Measurements from ENCODE around the gene OTC. TPM values are rescaled to one million over a fixed set of nuclear protein-coding genes. Genes with fewer than 3 reads are reported as not detected.

The OTC gene
- total RNA-seq, 2 donors from 2014 or later = 1.8 to 3.6 TPM

GRCh38 chrX:38335382-38335781, 17.0 kb upstream of the OTC start:
- H3K4me3 ChIP-seq = no peak overlapping the region
- ATAC-seq (no peak), DNase-seq (no peak)
- H3K9me3 ChIP-seq = no peaks in the 10 kb centered on the region
- TF ChIP-seq, protein P1, sequence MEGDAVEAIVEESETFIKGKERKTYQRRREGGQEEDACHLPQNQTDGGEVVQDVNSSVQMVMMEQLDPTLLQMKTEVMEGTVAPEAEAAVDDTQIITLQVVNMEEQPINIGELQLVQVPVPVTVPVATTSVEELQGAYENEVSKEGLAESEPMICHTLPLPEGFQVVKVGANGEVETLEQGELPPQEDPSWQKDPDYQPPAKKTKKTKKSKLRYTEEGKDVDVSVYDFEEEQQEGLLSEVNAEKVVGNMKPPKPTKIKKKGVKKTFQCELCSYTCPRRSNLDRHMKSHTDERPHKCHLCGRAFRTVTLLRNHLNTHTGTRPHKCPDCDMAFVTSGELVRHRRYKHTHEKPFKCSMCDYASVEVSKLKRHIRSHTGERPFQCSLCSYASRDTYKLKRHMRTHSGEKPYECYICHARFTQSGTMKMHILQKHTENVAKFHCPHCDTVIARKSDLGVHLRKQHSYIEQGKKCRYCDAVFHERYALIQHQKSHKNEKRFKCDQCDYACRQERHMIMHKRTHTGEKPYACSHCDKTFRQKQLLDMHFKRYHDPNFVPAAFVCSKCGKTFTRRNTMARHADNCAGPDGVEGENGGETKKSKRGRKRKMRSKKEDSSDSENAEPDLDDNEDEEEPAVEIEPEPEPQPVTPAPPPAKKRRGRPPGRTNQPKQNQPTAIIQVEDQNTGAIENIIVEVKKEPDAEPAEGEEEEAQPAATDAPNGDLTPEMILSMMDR (IDR thresholded peaks at IDR 0.05) = peak in 5 of 7 experiments; percentile 3 to 44 (median 28)
- no peak for TF ChIP-seq POLR2A (IDR thresholded peaks at IDR 0.05)
- intact Hi-C loops (cut with DNase I) = no loop called here
- no peaks in the 10 kb centered on the region for H3K4me1 ChIP-seq
- no peaks in the 10 kb centered on the region for H3K27me3 ChIP-seq
- no peak overlapping the region for H3K27ac ChIP-seq
- H3K36me3 ChIP-seq (replicated peaks in 1 of 2; ENCODE audit: insufficient read depth in 1 of 2, low read depth in 2 of 2) = no peaks in the 10 kb centered on the region

- no peak overlapping the region for H3K4me3 ChIP-seq
- TF ChIP-seq, protein P1 (IDR thresholded peaks at IDR 0.05) = no peak
- no peak for TF ChIP-seq POLR2A (IDR thresholded peaks at IDR 0.05)
- no peaks in the 10 kb centered on the region for H3K4me1 ChIP-seq
- H3K36me3 ChIP-seq (replicated peaks in 1 of 2; ENCODE audit: insufficient read depth in 1 of 2, low read depth in 2 of 2) = no peaks in the 10 kb centered on the region
- no peak overlapping the region for H3K27ac ChIP-seq
- no peaks in the 10 kb centered on the region for H3K27me3 ChIP-seq
- no peaks in the 10 kb centered on the region for H3K9me3 ChIP-seq
- WGBS, 2 donors = 63 to 74% methylated on average over 5 of the region's 5 CpGs
- ATAC-seq = no peak
- intact Hi-C loops (cut with DNase I) = no loop called here
- no peak for DNase-seq
Observed at GRCh38 chrX:38336538-38337240, 15.7 kb upstream of the OTC start.

GRCh38 chrX:38341442-38341841, 11.0 kb upstream of the OTC start:
- DNase-seq (no peak), ATAC-seq (no peak)
- no peak overlapping the region for H3K27ac ChIP-seq
- H3K9me3 ChIP-seq = no peaks in the 10 kb centered on the region
- H3K4me3 ChIP-seq = no peak overlapping the region
- TF ChIP-seq, protein P1 (IDR thresholded peaks at IDR 0.05) = no peak
- TF ChIP-seq POLR2A (IDR thresholded peaks at IDR 0.05) = no peak
- no peaks in the 10 kb centered on the region for H3K27me3 ChIP-seq
- WGBS, 2 donors = 71 to 73% methylated on average over 3 of the region's 3 CpGs
- no peaks in the 10 kb centered on the region for H3K36me3 ChIP-seq (replicated peaks in 1 of 2; ENCODE audit: insufficient read depth in 1 of 2, low read depth in 2 of 2)
- intact Hi-C loops (cut with DNase I) = no loop called here
- H3K4me1 ChIP-seq = peaks cover 19% of the 10 kb centered on the region

DNA sequence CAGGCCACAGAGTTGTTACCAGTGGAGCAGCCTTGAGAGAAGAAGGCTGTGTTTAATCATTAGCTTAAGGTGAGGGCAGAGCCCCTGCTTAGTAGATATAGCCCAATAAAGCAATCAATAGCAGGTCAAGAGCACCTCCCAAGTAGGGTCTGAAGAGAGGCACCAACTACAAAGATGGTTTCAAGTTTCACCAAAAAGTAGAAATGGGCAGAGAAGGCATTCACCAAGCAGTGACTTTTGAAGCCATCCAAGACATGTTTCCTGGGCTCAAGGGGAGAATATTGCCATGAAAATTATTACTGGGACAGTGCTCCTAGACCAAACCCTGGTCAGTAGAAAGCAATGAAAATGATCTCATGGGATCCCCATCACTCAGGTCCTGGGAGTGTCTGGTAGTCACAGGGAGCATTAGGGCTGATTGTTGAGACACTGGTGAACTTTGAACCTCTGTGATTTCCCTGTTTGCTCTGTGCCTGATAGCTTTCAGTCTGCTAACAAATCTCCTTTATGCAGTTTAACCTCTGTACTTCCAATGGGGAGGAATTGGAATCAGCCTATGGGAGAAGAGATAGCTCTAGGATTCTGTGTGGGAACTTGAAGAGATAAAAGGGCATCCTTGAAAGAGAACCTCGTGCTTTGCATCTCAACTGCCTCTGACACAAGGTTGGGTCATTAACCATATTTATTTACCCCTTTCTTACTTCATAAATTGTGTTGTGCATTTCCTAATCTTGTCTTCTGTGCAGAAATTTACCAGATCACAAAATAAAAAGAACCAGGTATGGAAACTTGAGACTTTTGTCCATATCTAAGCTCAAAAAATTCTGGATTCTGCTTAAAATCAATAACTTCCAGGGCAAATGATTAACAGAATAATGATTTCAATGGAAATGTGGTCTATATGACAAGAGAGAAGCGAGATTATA, 9.3 kb upstream of the OTC start:
- intact Hi-C loops (cut with DNase I) = no loop called here
- no peaks in the 10 kb centered on the region for H3K27me3 ChIP-seq
- TF ChIP-seq, protein P1 (IDR thresholded peaks at IDR 0.05) = no peak
- no peak for TF ChIP-seq POLR2A (IDR thresholded peaks at IDR 0.05)
- H3K27ac ChIP-seq = peak overlapping the region in 1 of 4 donors; percentile 28
- no peaks in the 10 kb centered on the region for H3K9me3 ChIP-seq
- H3K4me1 ChIP-seq = peaks cover 19% of the 10 kb centered on the region
- ATAC-seq (peak; percentile 53), DNase-seq (peak in 1 of 4 donors; percentile 3)
- H3K36me3 ChIP-seq (replicated peaks in 1 of 2; ENCODE audit: insufficient read depth in 1 of 2, low read depth in 2 of 2) = no peaks in the 10 kb centered on the region
- no peak overlapping the region for H3K4me3 ChIP-seq
- WGBS, 2 donors = 11 to 31% methylated on average over 2 of the region's 2 CpGs

All from body of pancreas (tissue), 4 donors.